Mesodermal cell (in vitro differentiated cells): ENCODE measurements around the gene ROCK2.
A peak's percentile ranks its signal among the peaks of the same experiment; 100 is the strongest.

Source experiments
- H3K27ac ChIP-seq: 2 replicates; pipeline ENCODE4 v1.7.0; 2013; ENCODE audit warnings: mild to moderate bottlenecking, low read depth, low read length, moderate library complexity; ENCODE audit not compliant: severe bottlenecking
- H3K36me3 ChIP-seq: 2 replicates; pipeline ENCODE4 v1.7.1; 2013; ENCODE audit warnings: mild to moderate bottlenecking, low read length, moderate library complexity; ENCODE audit not compliant: control insufficient read depth, insufficient read depth
- H3K4me1 ChIP-seq: one replicate; pipeline ENCODE4 v1.7.1; 2013; ENCODE audit warnings: mild to moderate bottlenecking, low read length; ENCODE audit not compliant: insufficient read depth, control insufficient read depth, poor library complexity, severe bottlenecking
- H3K4me3 ChIP-seq: 2 replicates; pipeline ENCODE4 v1.7.0; 2013; ENCODE audit warnings: low read length, control low read depth, mild to moderate bottlenecking; ENCODE audit not compliant: insufficient read depth, poor library complexity, severe bottlenecking; ENCODE audit errors: extremely low read depth
- H3K9me3 ChIP-seq: 2 replicates; pipeline ENCODE4 v1.7.1; 2013; ENCODE audit warnings: mild to moderate bottlenecking, low read length, moderate library complexity; ENCODE audit not compliant: control insufficient read depth
- WGBS, 2 experiments: methylation state at CpG; one replicate each; pipeline ENCODE4 v1.1.5; 2013; ENCODE audit warnings: missing lambda C conversion rate in 2 of 2; ENCODE audit not compliant: insufficient coverage in 2 of 2; 5-methylcytosine and 5-hydroxymethylcytosine counted together

The ROCK2 gene

GRCh38 chr2:11157296-11157695 lies 187.1 kb downstream of the ROCK2 start:
- Histone ChIP-seq H3K4me3 (no peak overlapping the region), H3K4me1 (no peaks in the 10 kb centered on the region), H3K27ac (no peak overlapping the region), H3K9me3 (no peaks in the 10 kb centered on the region), H3K36me3 (no peaks in the 10 kb centered on the region)
- 93 to 95% methylated on average over 6 of the region's 6 CpGs for WGBS, 2 experiments

- no peaks in the 10 kb centered on the region for H3K36me3 ChIP-seq
- H3K9me3 ChIP-seq: no peaks in the 10 kb centered on the region
- no peak overlapping the region for H3K4me3 ChIP-seq
- no peak overlapping the region for H3K27ac ChIP-seq
- WGBS, 2 experiments: 88 to 92% methylated on average over 3 to 9 of the region's 13 CpGs
- H3K4me1 ChIP-seq: no peaks in the 10 kb centered on the region
Measured at GRCh38 chr2:11156396-11157075, 187.9 kb downstream of the ROCK2 start.

DNA sequence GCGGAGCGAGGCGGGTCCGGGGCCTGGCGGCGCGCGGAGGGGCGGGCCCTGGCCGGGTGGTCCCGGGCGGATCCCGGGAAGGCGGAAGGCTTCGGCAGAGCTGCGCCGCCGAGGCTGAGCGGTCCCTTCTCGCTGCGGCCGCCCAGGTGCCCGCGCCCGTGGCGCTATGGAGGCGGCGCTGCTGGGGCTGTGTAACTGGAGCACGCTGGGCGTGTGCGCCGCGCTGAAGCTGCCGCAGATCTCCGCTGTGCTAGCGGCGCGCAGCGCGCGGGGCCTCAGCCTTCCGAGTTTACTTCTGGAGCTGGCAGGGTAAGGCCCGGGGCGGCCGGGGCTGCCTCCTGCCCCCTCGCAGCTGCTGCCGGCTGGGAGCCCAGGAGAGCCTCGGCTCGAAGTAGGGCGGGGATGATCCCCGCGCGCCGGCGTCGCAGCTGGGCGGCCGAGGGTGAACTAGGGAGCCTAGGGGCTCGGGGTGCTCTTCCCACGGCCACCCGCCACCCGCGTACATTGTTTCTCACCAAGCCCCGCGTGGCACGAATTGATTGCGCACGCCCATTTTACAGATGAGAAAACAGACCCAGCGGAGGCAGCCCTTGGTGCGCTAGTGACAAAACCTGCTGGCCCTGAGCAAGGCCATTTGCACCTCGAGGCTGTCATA lies 188.9 kb downstream of the ROCK2 start, which contains the start of gene SLC66A3:
Gene SLC66A3 (plus strand): TSS at position 87 of the 655 bp plus-strand sequence. CDS start 80 bp downstream, at position 167.
- H3K4me1 ChIP-seq: no peaks in the 10 kb centered on the region
- H3K36me3 ChIP-seq: no peaks in the 10 kb centered on the region
- WGBS, 2 experiments: 8 to 10% methylated on average over 58 to 65 of the region's 71 CpGs
- no peaks in the 10 kb centered on the region for H3K9me3 ChIP-seq
- peak within 1 kb of the TSS; percentile 75 for H3K27ac ChIP-seq
- H3K4me3 ChIP-seq: peak within 1 kb of the TSS; percentile 57

DNA sequence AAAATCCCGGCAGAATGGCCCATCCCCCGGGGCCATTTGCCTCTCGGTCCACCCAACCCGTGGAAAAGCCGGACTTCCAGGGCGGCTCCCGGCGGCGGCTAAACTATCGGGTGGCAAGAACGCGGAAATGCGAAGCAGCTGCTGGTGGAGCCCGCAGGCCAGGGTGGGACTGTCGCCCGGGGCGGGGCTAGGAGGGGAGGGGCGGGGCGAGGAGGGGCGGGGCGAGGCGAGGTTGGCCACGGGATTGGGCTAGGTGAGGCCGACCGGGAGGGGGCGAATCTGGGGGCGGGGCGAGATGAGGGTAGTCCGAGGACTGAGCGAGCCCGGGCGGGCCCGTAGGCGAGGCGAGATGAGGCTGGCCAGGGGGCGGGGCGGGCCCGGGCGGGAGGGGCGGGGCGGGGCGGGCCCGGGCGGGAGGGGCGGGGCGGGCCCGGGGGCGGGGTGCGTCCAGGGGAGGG lies 189.5 kb downstream of the ROCK2 start:
- Histone ChIP-seq H3K4me3 (peak overlapping the region; percentile 57), H3K27ac (peak overlapping the region; percentile 71), H3K4me1 (no peaks in the 10 kb centered on the region), H3K9me3 (no peaks in the 10 kb centered on the region), H3K36me3 (no peaks in the 10 kb centered on the region)
- WGBS, 2 experiments: 0 to 5% methylated on average over 4 to 10 of the region's 49 CpGs

DNA sequence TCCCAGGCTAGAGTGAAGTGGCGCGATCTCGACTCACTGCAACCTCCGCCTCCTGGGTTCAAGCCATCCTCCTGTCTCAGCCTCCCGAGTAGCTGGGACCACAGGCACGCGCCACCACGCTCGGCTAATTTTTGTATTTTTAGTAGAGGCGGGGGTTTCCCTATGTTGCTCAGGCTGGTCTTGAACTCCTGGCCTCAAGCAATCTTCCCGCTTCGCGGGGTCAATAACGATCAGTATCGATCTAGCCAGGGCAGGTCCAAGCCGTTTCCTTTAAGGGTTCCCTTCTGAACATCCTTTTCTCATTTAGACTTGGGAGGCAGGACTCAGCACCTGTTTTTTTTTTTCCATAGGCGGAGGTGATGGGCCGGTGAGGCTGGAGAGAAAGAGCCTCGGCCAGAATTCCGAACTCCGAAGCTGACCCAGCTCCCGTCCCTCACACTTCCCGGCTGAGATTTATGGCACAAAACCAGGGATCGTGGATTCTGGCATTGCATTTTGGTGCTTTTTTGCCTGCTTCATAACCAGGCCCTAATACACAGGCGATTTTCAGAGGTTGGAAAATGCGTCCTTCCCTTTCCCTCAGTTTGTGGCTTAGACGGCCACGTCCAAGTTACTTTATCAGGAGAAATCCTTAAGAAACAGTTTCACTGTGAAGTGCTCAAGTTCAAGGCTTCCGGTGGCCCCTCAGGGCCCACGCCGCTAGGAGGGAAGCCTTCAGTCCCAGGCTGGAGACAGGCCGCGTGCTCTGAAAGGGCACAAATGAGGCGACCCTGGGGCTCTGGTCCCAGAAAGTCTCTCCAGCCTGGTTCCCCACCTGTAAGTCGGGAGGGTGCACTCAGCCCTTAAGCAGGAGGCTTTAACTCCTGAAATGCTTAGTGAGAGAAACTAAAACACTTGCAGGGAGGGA lies 190.2 kb downstream of the ROCK2 start:
- Histone ChIP-seq H3K4me1 (no peaks in the 10 kb centered on the region), H3K4me3 (peak overlapping the region; percentile 31), H3K36me3 (no peaks in the 10 kb centered on the region), H3K27ac (peak overlapping the region; percentile 71), H3K9me3 (no peaks in the 10 kb centered on the region)
- WGBS, 2 experiments: 66% methylated on average over 26 to 27 of the region's 35 CpGs

GRCh38 chr2:11152591-11152990 lies 191.8 kb downstream of the ROCK2 start:
- no peaks in the 10 kb centered on the region for H3K9me3 ChIP-seq
- 91 to 93% methylated on average over 4 to 6 of the region's 6 CpGs for WGBS, 2 experiments
- H3K36me3 ChIP-seq: no peaks in the 10 kb centered on the region

DNA sequence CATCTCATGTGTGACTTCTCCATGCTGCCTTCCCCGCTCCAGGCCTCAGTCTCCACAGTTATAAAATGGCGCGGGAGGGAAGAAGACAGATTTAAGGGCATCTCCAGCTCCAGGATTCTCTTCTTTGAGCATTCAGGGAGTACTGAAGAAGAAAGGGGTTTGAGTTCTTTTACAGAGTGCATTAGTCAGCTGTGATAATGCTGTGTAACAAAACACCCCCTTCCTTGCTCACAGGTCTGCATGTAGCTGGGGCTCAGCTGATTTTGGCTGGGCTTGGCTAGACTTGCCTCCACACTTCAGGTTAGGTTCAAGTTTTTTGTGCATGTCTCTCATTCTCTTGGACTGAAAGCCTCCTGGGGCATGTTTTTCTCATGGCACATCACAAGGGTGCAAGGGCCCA lies 197.2 kb downstream of the ROCK2 start:
- no peaks in the 10 kb centered on the region for H3K4me1 ChIP-seq
- H3K9me3 ChIP-seq: peaks cover 7% of the 10 kb centered on the region
- no peaks in the 10 kb centered on the region for H3K36me3 ChIP-seq
- WGBS, 2 experiments: 90 to 100% methylated on average over 2 of the region's 3 CpGs
- no peak overlapping the region for H3K4me3 ChIP-seq
- H3K27ac ChIP-seq: no peak overlapping the region

More at GRCh38 chr2:11152591-11152990, 191.8 kb downstream of the ROCK2 start:
- Histone ChIP-seq H3K4me1 (no peaks in the 10 kb centered on the region), H3K4me3 (no peak overlapping the region), H3K27ac (no peak overlapping the region)

- no peak overlapping the region for H3K27ac ChIP-seq
- H3K4me3 ChIP-seq: no peak overlapping the region
- peaks cover 7% of the 10 kb centered on the region for H3K9me3 ChIP-seq
- no peaks in the 10 kb centered on the region for H3K4me1 ChIP-seq
- 86 to 93% methylated on average over 2 of the region's 3 CpGs for WGBS, 2 experiments
- H3K36me3 ChIP-seq: no peaks in the 10 kb centered on the region
Measured at GRCh38 chr2:11146076-11146475, 198.4 kb downstream of the ROCK2 start.

DNA sequence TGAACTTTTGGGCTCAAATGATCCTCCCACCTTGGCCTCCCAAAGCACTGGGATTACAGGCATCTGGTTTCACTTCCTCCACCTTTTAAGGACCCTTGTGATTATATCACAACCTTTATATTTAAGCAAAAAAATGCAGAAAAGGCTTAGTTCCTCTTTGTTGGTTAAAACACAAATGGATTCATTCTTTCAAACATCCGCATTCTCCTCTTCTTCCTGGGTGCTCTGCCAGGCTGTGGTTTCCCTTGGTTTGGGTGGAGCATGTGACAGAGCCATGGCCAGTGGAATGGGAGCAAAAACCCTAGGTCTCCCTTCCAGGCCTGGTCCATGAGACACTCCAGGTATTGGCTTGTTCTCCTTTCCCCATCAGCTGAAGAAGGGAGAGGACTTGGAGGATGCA lies 199.1 kb downstream of the ROCK2 start:
- Histone ChIP-seq H3K4me3 (no peak overlapping the region), H3K4me1 (no peaks in the 10 kb centered on the region), H3K27ac (no peak overlapping the region), H3K9me3 (peaks cover 7% of the 10 kb centered on the region), H3K36me3 (no peaks in the 10 kb centered on the region)
- no CpG with 5 or more reads among the region's 1 CpG for whole genome bisulfite sequencing, 2 experiments

DNA sequence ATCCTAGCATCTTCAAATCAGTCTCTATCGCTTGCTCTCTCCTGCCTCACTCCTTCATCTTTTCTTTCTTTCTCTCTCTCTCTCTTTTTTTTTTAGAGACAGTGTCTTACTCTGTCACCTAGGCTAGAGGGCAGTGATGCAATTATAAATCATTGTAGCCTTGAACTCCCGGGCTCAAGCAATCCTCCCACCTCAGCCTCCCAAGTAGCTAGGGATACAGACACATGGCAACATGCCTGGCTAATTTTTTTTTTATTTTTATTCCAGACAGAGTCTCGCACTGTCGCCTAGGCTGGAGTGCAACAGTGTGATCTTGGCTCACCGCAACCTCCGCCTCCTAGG lies 199.7 kb downstream of the ROCK2 start:
- Histone ChIP-seq H3K36me3 (no peaks in the 10 kb centered on the region), H3K9me3 (peaks cover 7% of the 10 kb centered on the region), H3K4me1 (no peaks in the 10 kb centered on the region), H3K27ac (no peak overlapping the region), H3K4me3 (no peak overlapping the region)
- 73 to 98% methylated on average over 5 to 6 of the region's 6 CpGs for WGBS, 2 experiments
